K562 (cell line): ENCODE results near the gene PCAT6. TPM values are rescaled to one million over a fixed set of nuclear protein-coding genes. Genes with fewer than 3 reads are reported as not detected.
A peak's percentile ranks its signal among the peaks of the same experiment; 100 is the strongest.

Experiments used
- ATAC-seq: fragments of 200-7000 bp; cut with Tn5 transposase; 3 replicates; pipeline ENCODE4 v1.9.1; 2020; ENCODE audit warnings: moderate library complexity
- BruUV-seq: library from RNA; stranded (reverse); fragments of 400-500 nt; replicated peaks from 2 replicates; lab custom pipeline; 2021; lab: Mats Ljungman, UMichigan
- CTCF ChIA-PET: fragments of 300-600 bp; formaldehyde crosslinking; extraction: SDS; loops from one replicate; lab custom pipeline; 2021; ENCODE audit warnings: low intra/inter-chr PET ratio; lab: Yijun Ruan, JAX
- POLR2A ChIA-PET: fragments of 300-600, 350-650 bp; sonication (Branson Sonifier 250); formaldehyde crosslinking; extraction: SDS; loops from one replicate; lab custom pipeline; 2021; ENCODE audit warnings: antibody characterized with exemption, inconsistent platforms; lab: Yijun Ruan, JAX
- DNase-seq, 4 experiments: peaks; one replicate each; pipeline versions ENCODE4 v3.0.0 to v3.0.0-alpha.2; 2011 to 2018; ENCODE audit warnings: low spot score in 3 of 4, mixed read lengths in 3 of 4; ENCODE audit errors: extremely low read depth in 1 of 4
- FAIRE-seq: peaks from 2 replicates; lab custom pipeline; 2011; peaks lifted over from hg19 to GRCh38; lab: Jason Lieb, UNC
- H2AFZ ChIP-seq: 2 replicates; pipeline ENCODE4 v1.6.0; 2011; ENCODE audit warnings: low read depth, low read length, control low read depth, inconsistent platforms
- H3K27ac ChIP-seq: fragments of 200-600 bp; 3 replicates; pipeline ENCODE4 v1.8.0; 2011; ENCODE audit warnings: low read depth, mild to moderate bottlenecking, control low read depth, inconsistent platforms, low read length, moderate library complexity, mixed read lengths; ENCODE audit errors: extremely low read depth
- H3K27me3 ChIP-seq, 2 experiments: fragments of 300-600 bp in 1 of 2; 2 replicates in 1 of 2; 3 replicates in 1 of 2; pipeline versions ENCODE4 v1.6.0 to v1.8.0; 2011; ENCODE audit warnings: inconsistent platforms in 2 of 2, low read length in 2 of 2, mild to moderate bottlenecking in 1 of 2, mixed read lengths in 1 of 2, moderate library complexity in 1 of 2; ENCODE audit not compliant: control insufficient read depth in 2 of 2, insufficient read depth in 2 of 2
- H3K36me3 ChIP-seq: fragments of 300-600 bp; 3 replicates; pipeline ENCODE4 v1.8.0; 2011; ENCODE audit warnings: mild to moderate bottlenecking, low read length, inconsistent platforms; ENCODE audit not compliant: control insufficient read depth, insufficient read depth
- H3K4me1 ChIP-seq, 2 experiments: fragments of 200-600 bp in 1 of 2; replicated peaks in 1 of 2; 2 replicates in 1 of 2; 3 replicates in 1 of 2; pipeline versions ENCODE4 v1.5.1 to v1.8.0; 2011; ENCODE audit warnings: inconsistent platforms in 2 of 2, low read length in 2 of 2, mild to moderate bottlenecking in 1 of 2, mixed read lengths in 1 of 2, moderate library complexity in 1 of 2; ENCODE audit not compliant: control insufficient read depth in 2 of 2, insufficient read depth in 2 of 2
- H3K4me2 ChIP-seq: 2 replicates; pipeline ENCODE4 v1.6.1; 2011; ENCODE audit warnings: low read length, control low read depth, inconsistent platforms, mixed read lengths; ENCODE audit not compliant: insufficient read depth
- H3K4me3 ChIP-seq: fragments of 200-600 bp; sonication (generic), shearing (Covaris generic); 2 replicates; pipeline ENCODE4 v1.5.1; 2016; ENCODE audit warnings: control low read depth, inconsistent platforms
- H3K79me2 ChIP-seq: fragments of 200-600 bp; 3 replicates; pipeline ENCODE4 v1.8.0; 2011; ENCODE audit warnings: low read length, inconsistent platforms; ENCODE audit not compliant: control insufficient read depth, insufficient read depth
- H3K9ac ChIP-seq, 2 experiments: 2 replicates each; pipeline versions ENCODE4 v1.6.0 to v1.6.1; 2011; ENCODE audit warnings: low read depth in 2 of 2, low read length in 2 of 2, control low read depth in 1 of 2, inconsistent platforms in 1 of 2, mild to moderate bottlenecking in 1 of 2, mixed read lengths in 1 of 2; ENCODE audit not compliant: insufficient read depth in 1 of 2
- H3K9me1 ChIP-seq: one replicate; pipeline ENCODE4 v1.6.0; 2011; ENCODE audit warnings: inconsistent platforms, mild to moderate bottlenecking, low read length, moderate library complexity; ENCODE audit not compliant: control insufficient read depth, insufficient read depth
- H3K9me3 ChIP-seq: replicated peaks from 2 replicates; pipeline ENCODE4 v1.5.1; 2011; ENCODE audit warnings: low read depth, low read length, inconsistent platforms; ENCODE audit not compliant: control insufficient read depth, insufficient read depth
- H4K20me1 ChIP-seq: replicated peaks from 2 replicates; pipeline ENCODE4 v1.6.1; 2011; ENCODE audit warnings: low read length, inconsistent platforms, mixed read lengths; ENCODE audit not compliant: control insufficient read depth, insufficient read depth
- CXXC5 ChIP-seq: fragments of 250-450 bp; sonication (Bioruptor Pico); IDR thresholded peaks from 2 replicates; pipeline ENCODE4 v1.8.0; 2022; ENCODE audit warnings: inconsistent platforms, mild to moderate bottlenecking, moderate library complexity
- FOXK2 ChIP-seq, 2 experiments: fragments of 450-650 bp; IDR thresholded peaks in 1 of 2; conservative IDR thresholded peaks in 1 of 2; 2 replicates each; pipeline ENCODE4 v1.6.1; 2016; ENCODE audit warnings: low read depth in 2 of 2, mild to moderate bottlenecking in 1 of 2
- ILF3 ChIP-seq: fragments of 450-650 bp; IDR thresholded peaks from 2 replicates; pipeline ENCODE4 v1.6.1; 2018; ENCODE audit warnings: antibody characterized with exemption, mild to moderate bottlenecking, moderate library complexity, borderline replicate concordance
- NR4A1 ChIP-seq, 2 experiments: fragments of 250-450 bp in 1 of 2; fragments of 450-650 bp in 1 of 2; sonication (Bioruptor Pico) in 1 of 2; IDR thresholded peaks; 2 replicates each; pipeline versions ENCODE4 v1.4.0 to v1.6.1; 2016 to 2020; ENCODE audit warnings: mild to moderate bottlenecking in 2 of 2, missing compliant biosample characterization in 1 of 2, missing genetic modification characterization in 1 of 2, moderate library complexity in 1 of 2
- RB1 ChIP-seq: fragments of 450-650 bp; IDR thresholded peaks from 2 replicates; pipeline ENCODE4 v1.6.1; 2017; ENCODE audit warnings: low read depth, mild to moderate bottlenecking
- RBBP5 ChIP-seq: fragments of 200-600 bp; sonication (generic); IDR thresholded peaks from 2 replicates; pipeline ENCODE4 v1.6.1; 2012; ENCODE audit warnings: borderline replicate concordance, mild to moderate bottlenecking, low read length, control low read depth, inconsistent platforms; ENCODE audit not compliant: insufficient read depth, poor library complexity, severe bottlenecking
- RCOR1 ChIP-seq, 2 experiments: IDR thresholded peaks; 2 replicates each; pipeline ENCODE4 v1.6.1; 2012; ENCODE audit warnings: low read depth in 2 of 2, low read length in 2 of 2, borderline replicate concordance in 1 of 2, improper control_type of control experiment in 1 of 2
- SAP30 ChIP-seq: fragments of 200-600 bp; sonication (generic); IDR thresholded peaks from 2 replicates; pipeline ENCODE4 v1.6.1; 2012; ENCODE audit warnings: borderline replicate concordance, low read depth, mild to moderate bottlenecking, moderate library complexity, low read length, control low read depth, inconsistent platforms; ENCODE audit not compliant: insufficient read depth, poor library complexity, severe bottlenecking
- WGBS: fragments of 100-300 bp; shearing (Covaris generic); methylation state at CpG from one replicate; pipeline ENCODE4 v1.1.6; 2016; ENCODE audit warnings: low coverage, mixed read lengths; ENCODE audit not compliant: insufficient coverage; ENCODE audit errors: missing lambda C conversion rate; 5-methylcytosine and 5-hydroxymethylcytosine counted together
- in situ Hi-C: fragments of 300-500 bp; cut with MboI; formaldehyde crosslinking; loops from 4 replicates; pipeline ENCODE4 v1.15.0; 2018; ENCODE audit warnings: inconsistent platforms, mixed read lengths
- intact Hi-C: fragments of 100-400 bp; cut with micrococcal nuclease; formaldehyde crosslinking; loops from 2 replicates; pipeline ENCODE4 v1.14.2; 2022
- polyA plus RNA-seq, 8 experiments: library from polyadenylated mRNA; depleted of rRNA in 4 of 8; stranded (reverse) in 5 of 8; unstranded in 3 of 8; fragments of >200 nt; fragmentation: Nextera tagmentation in 2 of 8; fragmentation: Illumina TruSeq in 1 of 8; extraction: Ambion mirVana in 2 of 8; extraction: Trizol in 1 of 8; gene quantifications; 2 replicates each; pipeline versions ENCODE4 v1.2.1 to v1.2.3, GENCODE V29; 2011 to 2014; ENCODE audit warnings: inconsistent platforms in 1 of 8, missing spikeins in 1 of 8
- total RNA-seq, 7 experiments: library from RNA; depleted of rRNA in 6 of 7; stranded (reverse); fragments of >200 nt in 6 of 7; fragmentation: Illumina TruSeq in 2 of 7; extraction: Trizol in 2 of 7; gene quantifications; 2 replicates each; pipeline versions ENCODE4 v1.2.1 to v1.2.3, GENCODE V29; 2011 to 2021; ENCODE audit warnings: low replicate concordance in 1 of 7
- TF ChIP-seq, protein P1 (sequence below), 3 experiments: fragments of 200-800 bp in 1 of 3; sonication (Bioruptor generic) in 1 of 3; sonication (generic) in 1 of 3; formaldehyde crosslinking in 1 of 3; IDR thresholded peaks; 2 replicates each; pipeline versions ENCODE4 v1.6.1 to v1.8.0; 2016 to 2022; ENCODE audit warnings: mild to moderate bottlenecking in 2 of 3, missing compliant biosample characterization in 2 of 3, missing genetic modification characterization in 2 of 3, missing genetic modification reagents in 1 of 3
- TF ChIP-seq, protein P2 (sequence below), 2 experiments: IDR thresholded peaks; 2 replicates each; pipeline ENCODE4 v1.6.1; 2011; ENCODE audit warnings: borderline replicate concordance in 1 of 2, control low read depth in 1 of 2, low read depth in 1 of 2, low read length in 1 of 2, mild to moderate bottlenecking in 1 of 2, mixed read lengths in 1 of 2, moderate library complexity in 1 of 2; ENCODE audit not compliant: insufficient read depth in 1 of 2, insufficient read length in 1 of 2, poor library complexity in 1 of 2, severe bottlenecking in 1 of 2; ENCODE audit errors: extremely low read depth in 1 of 2

The PCAT6 gene
- total and polyA plus RNA-seq, 9 of the 15 experiments (the other 6 are each of a cell fraction or from before 2014, with no cell fraction given) = 0.25 to 2.4 (median 0.54) TPM; not detected in 1

DNA sequence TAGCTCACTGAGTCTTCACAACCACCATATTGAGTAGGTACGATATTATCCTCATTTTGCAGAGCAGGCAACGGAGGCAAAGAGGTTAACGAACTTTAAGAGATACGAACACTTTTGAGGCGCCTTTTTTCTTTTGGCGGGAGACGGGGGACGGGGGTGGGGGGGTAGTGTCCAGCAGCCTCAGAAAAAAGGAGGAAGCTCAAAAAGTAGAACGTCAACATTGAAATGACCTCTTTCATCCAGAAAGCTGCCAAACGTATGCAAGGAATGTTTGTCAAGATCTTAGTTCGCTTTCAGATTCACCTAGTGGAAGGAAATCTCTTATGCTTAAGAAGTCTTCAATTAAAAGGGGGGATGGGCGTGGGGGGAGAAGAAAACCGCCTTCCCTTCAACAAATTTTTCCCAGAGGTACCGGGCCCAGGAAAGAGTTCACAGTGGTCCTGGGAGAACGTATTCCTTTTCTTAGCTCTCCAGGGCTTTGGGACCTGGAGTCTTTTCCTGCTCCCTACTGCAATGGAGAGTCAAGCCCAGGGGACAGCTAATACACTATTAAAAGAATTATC lies 1.1 kb upstream of the PCAT6 start:
- no TSS peak for BruUV-seq
- H3K9me3 ChIP-seq = no peaks in the 10 kb centered on the region
- peaks cover 39% of the 10 kb centered on the region for H3K79me2 ChIP-seq
- no peaks in the 10 kb centered on the region for H3K9me1 ChIP-seq
- no peak for ATAC-seq
- intact Hi-C loops (loop anchor here (5.0 to 10.0 kb wide), 2 partner anchors 188 to 655 kb away; no protein-coding TSS in a partner anchor), in situ Hi-C loops (no loop called here)
- H3K27ac ChIP-seq = peak overlapping the region; percentile 54
- H3K36me3 ChIP-seq = no peaks in the 10 kb centered on the region
- peak overlapping the region; percentile 91 for H3K4me2 ChIP-seq
- H3K4me1 ChIP-seq = peaks cover 27 to 32% of the 10 kb centered on the region in 2 experiments
- ChIA-PET CTCF (no interaction called here), POLR2A (interaction anchor here (0.5 to 2.0 kb wide), 8 partner anchors 13 to 667 kb away, joined by 3 to 7 read pairs (median 3); no protein-coding TSS in a partner anchor)
- WGBS = 7% methylated on average over 14 of the region's 15 CpGs
- peak overlapping the region; percentile 1; the same call in 1 of the 2 replicates for H3K4me3 ChIP-seq
- no peaks in the 10 kb centered on the region for H3K27me3 ChIP-seq
- H2AFZ ChIP-seq = peak overlapping the region; percentile 92
- no peak for FAIRE-seq
- no peaks in the 10 kb centered on the region for H4K20me1 ChIP-seq
- peak in 2 of 4 experiments; percentile 44 to 53 for DNase-seq
- TF ChIP-seq CXXC5 (CRISPR knock-in tag) = 0 out of 2 replicates have a peak, but pooled peaks have one; percentile 10
- TF ChIP-seq, protein P1, sequence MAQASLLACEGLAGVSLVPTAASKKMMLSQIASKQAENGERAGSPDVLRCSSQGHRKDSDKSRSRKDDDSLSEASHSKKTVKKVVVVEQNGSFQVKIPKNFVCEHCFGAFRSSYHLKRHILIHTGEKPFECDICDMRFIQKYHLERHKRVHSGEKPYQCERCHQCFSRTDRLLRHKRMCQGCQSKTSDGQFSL (CRISPR knock-in tag; IDR thresholded peaks at IDR 0.05) = no peak
- TF ChIP-seq, protein P1 (tag; IDR thresholded peaks at IDR 0.05) = peak in 1 of 2 experiments; percentile 84; a peak in 2 of 4 replicates
- 0 out of 2 replicates have a peak, but pooled peaks have one; percentile 16 for TF ChIP-seq NR4A1 (CRISPR knock-in tag; IDR thresholded peaks at IDR 0.05)
- TF ChIP-seq NR4A1 (tag; IDR thresholded peaks at IDR 0.05) = no peak
- peak; percentile 46 to 52; a peak in 1 of 4 replicates for TF ChIP-seq FOXK2 (conservative IDR thresholded peaks at IDR 0.05 in 1 of 2, IDR thresholded peaks at IDR 0.05 in 1 of 2; ENCODE audit: low read depth in 2 of 2)
- TF ChIP-seq SAP30 = no peak
- TF ChIP-seq RB1 = 0 out of 2 replicates have a peak, but pooled peaks have one; percentile 60
- TF ChIP-seq ILF3 = no peak
- 0 out of 4 replicates have a peak, but pooled peaks of 1 of the 2 experiments have one; percentile 2 for TF ChIP-seq RCOR1 (IDR thresholded peaks at IDR 0.05; ENCODE audit: borderline replicate concordance in 1 of 2, low read depth in 2 of 2, low read length in 2 of 2)
- TF ChIP-seq, protein P2, sequence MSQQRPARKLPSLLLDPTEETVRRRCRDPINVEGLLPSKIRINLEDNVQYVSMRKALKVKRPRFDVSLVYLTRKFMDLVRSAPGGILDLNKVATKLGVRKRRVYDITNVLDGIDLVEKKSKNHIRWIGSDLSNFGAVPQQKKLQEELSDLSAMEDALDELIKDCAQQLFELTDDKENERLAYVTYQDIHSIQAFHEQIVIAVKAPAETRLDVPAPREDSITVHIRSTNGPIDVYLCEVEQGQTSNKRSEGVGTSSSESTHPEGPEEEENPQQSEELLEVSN (IDR thresholded peaks at IDR 0.05; ENCODE audit: borderline replicate concordance in 1 of 2, extremely low read depth in 1 of 2, insufficient read depth in 1 of 2, insufficient read length in 1 of 2, low read depth in 1 of 2, low read length in 1 of 2, poor library complexity in 1 of 2, severe bottlenecking in 1 of 2) = peak in 1 of 2 experiments; percentile 37
- TF ChIP-seq RBBP5 = peak; percentile 33
- H3K9ac ChIP-seq = peak overlapping the region in 1 of 2 experiments; percentile 47; a peak in 3 of 4 replicates
